Glomerular visceral epithelial cell (primary cell): Measurements from ENCODE around the gene NHLRC2.

Experiments
- DNase-seq: peaks from one replicate; pipeline ENCODE4 v3.0.0-alpha.2; 2016; ENCODE audit errors: extremely low spot score

NHLRC2 gene

DNA sequence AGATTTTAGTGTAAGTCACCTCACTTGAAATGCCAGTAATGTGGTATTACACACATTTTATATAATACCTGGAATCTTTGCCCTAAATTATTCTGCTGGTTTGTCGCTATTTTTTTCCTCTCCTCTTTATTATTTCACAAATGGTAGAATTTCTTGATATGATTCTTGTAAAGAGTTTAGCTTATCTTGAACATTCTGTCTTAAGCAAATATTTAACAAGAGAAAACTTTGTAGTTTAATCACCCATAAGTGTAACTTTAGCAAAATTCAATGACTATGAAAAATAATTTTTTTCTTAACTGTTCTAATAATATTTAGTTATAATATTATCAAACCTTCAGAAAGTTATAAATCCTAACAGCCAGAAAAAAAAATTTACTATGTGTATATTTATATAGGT is 56.7 kb downstream of the NHLRC2 start:
- DNase-seq = no peak

DNA sequence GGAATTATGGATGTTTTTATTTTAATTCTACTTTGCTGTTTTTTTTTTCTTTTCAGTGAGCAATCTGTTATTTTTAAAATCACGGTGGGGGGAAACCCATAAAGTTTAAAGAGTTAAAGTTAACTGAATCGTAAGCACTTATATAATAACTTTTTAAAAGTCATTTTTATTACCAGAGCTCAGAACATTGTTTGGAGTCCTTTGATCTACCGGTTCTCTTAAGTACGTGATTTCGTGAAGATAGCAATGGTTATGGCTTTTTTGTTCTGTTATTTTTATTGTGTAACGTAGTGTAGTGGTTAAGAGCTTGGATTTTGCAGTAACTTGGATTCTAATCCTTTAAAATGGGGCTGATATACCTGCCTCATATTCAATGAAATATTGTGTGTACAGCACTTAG is 57.4 kb downstream of the NHLRC2 start:
- no peak for DNase-seq

DNA sequence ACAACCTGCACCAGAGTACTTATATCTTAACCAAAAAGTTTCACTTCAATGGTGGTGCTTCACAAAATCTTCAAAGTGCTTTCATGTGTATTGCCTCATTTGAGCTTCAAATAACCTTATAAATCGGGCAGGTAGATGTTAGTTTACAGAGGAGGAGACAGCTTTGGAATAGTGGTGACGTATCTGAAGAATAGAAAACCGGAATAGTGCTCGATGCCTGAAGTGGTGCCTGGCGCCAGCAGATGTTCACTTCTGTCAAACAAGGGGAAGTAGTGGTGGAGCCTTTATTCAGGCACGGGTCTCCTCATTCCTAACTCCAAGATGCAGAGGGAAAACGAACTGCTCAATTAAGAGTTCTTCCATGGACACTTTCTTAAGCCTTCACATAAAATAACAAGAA is 58.1 kb downstream of the NHLRC2 start:
- DNase-seq = no peak

DNA sequence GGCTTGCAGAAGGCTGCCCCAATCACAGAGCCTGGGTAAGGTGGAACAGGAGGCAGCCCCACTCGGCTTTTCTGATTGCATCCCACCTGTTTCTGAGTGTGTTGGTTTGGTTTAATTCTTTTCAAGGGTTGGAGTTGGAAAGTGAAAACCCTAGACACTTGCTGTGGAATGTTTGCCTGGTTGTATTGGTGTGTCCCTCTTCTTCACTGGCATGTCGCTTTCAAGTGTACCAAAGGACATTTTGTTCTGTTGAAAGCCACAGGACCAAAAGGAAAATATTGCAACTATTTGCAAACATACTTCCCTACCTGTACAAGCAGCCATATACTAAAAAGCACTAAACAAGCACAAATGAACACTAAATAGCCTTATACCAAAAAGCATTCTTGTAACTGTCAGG is 60.5 kb downstream of the NHLRC2 start:
- no peak for DNase-seq

DNA sequence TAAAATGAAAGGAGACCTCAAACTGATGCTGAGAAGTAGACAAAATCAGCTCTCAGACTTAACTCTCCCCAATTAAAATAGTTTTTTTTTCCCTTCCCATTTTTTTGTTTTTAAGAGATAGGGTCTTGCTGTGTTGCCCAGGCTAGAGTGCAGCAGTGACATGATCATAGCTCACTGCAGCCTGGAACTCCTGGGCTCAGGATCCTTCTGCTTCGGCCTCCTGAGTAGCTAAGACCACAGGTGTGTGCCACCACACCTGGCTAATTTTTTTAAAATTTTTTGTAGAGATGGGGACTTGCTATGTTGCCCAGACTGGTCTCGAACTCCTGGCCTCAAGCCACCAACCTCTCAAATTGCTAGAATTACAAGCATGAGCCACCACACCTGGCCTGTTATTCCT is 61.1 kb downstream of the NHLRC2 start:
- DNase-seq = no peak

DNA sequence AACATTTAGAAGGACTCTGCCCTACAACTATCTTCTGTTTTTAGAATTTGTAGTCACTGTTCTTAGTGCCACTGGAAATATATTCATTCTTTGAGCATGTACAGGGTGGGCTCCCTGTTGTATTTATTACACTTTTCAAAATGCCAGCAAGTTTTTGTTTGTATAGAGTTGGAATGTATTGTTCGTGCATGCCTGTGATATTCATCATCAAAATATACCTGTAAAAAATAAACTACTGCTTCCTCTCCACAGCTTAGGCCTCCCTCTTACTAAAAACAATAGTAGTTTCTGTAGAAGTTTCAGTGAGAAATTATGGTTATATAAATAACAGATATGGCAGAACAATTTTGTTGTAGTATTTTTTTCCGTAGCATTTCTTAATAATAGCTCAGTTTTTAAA is 61.6 kb downstream of the NHLRC2 start:
- DNase-seq = no peak

DNA sequence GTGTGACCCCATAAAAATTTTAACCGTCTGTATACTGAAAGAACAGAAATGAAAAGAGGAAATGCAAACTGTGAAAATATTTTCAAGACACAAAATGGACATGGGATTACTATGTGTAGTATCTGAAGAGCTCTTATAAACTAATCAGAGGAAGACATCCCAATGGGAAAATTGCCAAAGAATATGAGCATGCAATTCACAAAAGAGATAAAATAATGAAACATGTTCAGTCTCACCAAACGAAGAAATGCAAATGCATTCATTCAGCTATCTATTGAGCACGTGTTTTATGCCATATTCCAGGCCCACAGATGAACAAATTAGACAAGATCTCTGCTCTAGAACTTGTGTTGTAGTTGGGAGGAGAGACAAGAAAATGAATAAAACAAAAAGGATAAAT is 63.2 kb downstream of the NHLRC2 start:
- DNase-seq = no peak

DNA sequence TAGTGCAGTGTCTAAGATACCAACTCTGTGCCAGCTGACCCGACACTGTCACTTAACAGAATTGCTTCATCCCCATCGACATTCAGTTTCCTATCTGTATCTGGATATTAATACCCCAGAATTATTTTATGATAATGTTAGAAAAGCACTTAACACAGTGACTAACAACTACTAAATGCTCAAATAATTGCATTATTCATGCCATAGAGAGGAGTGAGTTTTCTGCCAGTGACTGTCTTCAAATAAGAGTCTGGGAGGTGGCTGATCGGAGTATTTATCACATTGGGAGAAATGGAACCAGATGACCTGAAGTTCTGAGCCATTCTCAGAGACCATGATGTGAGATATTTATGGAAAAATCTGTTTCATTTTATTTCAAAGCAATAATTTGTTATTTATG is 65.7 kb downstream of the NHLRC2 start:
- DNase-seq = no peak

DNA sequence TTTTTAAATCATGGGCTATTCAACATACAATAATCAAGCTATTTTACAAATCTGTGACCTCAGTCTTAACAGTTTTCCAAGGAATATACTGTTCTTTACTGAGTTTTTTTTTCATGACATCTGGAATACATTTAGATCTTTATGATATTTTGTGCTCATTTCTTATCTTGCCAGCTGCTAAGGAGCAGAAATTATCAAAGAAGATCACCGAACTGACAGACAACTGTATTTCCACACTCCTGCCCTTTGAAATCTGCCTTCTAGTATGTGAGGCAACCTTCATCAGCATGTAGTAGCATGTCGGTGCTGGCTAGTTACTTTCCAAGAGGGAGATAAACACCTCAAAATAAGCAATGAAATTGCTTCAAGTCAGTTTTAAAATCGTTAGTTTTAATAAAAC is 66.4 kb downstream of the NHLRC2 start:
- DNase-seq = no peak

DNA sequence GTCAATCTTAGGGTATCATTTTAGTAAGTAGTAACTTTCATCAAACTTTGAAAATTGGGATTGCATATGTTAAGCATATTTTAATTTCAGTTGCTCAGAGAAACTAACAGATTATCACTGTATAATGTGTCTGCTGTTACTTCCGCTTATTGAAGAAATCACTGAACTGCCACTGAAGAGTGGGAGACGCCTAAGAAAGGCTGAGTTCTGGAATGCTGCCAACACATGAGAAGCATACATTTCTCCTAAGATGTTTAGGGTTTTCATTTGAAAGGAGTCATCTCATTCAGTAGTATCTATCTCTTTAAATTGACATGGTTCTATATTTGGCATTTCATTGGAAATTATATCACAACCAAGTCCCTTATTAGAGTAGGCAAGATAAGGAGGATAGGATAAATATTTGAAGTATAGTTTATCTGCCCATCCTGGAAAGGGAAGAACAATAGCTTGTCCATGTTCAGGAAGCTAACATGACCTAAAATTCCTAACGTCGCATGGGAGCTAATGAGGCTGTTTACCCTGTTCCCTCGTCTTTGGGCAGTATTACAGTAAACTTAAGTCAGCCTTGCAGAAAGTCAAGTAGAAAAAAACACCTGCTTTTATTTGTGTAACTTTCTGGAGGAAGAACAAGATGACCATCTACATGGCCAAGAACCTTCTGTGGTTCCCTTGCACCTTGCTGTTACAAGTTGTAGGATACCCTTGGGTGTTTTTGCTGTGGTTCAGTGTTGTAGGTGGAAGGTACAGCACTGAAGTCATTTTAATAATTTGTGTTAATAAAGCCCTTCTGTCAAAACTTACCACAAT is 67.3 kb downstream of the NHLRC2 start:
- no peak for DNase-seq

DNA sequence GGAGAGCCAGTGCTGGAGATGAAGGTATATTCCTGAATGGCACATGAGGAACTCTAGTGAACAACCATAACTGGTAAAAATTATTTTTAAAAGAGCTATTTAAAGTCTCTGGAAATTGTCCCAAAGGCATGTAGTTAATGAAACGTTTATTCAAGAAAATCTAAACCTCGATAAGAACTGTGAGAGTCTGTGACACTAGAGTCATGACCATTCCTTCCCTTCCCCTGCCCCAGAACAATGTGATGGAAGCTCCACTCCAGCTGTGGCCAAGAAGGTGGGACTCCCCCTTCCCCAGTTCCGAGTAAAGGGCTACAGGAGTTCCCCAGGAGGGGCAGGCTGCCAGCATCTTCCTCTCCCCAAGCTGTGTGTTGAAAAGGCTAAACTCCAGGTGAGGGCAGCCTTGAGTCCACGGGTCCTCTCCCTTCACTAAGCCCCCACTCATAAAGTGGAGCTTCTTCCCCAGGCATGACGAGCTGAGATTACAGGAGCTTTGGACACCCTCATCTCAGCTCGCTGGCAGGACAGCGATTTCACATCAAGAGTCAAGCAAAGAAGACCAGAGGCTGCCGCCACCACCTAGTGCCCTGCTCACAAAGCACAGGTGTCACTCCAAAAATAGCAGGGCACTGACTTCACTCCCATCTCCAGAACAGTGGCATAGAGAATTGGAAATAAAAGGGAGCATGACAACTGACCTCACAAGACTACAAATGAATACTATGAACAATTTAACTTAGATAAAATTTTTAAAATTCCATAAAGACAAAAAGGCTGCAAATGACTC is 68.5 kb downstream of the NHLRC2 start:
- DNase-seq = no peak

DNA sequence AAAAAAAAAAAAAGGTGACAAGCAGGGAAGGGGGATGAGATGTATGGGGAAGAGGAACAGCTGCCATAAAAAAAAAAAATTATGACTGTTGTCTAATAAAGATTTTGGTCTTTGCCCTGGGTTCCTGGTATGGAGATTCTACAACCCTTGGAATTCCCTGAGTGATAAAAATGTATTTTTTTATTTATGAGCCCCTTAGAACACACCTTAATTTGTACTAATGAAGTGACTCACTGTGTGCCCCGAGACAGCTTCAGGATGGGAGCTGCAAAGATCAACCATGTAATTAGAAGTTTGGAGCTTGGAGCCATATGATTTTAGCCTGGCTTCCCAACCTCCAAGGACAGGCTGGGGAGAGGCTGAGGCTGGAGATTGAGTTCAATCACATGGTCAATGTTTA is 69.7 kb downstream of the NHLRC2 start:
- no peak for DNase-seq

DNA sequence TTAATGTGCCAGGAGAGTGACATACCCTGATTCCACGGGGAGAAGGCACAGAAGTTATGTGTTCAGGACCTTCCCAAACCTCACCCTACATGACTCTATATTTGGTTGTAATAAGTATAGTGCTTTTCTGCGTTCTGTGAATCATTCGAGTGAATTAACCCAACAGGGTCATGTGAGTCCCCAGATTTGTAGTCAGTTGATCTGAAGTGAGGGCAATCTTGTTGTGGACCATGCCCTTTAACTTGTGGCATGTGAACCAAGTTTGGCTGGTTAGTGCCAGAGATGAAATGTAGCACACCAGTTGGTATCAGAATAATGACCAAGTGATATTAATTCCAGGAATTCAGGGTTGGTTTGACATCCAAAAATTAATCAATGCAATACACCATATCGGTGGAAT is 70.2 kb downstream of the NHLRC2 start:
- no peak for DNase-seq

DNA sequence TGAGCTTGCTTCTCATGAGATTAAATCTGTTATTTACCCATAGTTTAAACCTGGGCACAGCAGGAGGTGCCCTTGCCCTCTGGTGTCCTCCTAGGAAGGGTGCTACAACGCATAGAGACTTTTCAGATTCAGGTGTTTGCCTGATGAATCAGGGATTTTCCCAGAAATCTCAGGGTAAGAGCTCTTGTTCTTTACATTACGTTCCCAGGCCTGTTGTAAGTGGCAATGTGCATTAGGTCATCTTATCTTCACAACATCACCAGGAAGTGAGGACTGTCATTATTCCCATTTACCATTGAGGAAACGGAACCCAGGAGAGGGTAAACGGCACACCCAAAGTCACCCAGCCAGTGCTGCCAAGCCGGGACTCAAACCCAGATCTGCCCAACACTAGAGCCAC is 73.0 kb downstream of the NHLRC2 start:
- no peak for DNase-seq

DNA sequence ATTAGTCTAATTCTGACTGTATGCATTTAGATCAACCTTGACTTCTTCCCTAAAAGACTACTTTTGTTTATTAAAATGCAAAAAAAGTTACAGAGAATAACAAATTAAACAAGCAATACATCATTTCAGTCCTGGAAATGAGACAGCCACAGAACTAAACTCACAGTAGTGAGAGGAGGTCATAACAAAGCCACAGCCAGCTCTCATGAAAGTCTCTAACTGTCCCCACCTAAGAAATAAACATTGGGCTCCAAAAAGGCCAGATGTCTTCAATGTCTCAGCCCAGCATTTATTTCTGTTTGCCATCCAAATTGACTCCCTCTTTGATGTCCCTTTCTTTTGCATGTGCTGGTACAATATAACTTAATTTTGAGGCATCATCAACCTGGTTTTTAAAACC is 74.4 kb downstream of the NHLRC2 start:
- no peak for DNase-seq

DNA sequence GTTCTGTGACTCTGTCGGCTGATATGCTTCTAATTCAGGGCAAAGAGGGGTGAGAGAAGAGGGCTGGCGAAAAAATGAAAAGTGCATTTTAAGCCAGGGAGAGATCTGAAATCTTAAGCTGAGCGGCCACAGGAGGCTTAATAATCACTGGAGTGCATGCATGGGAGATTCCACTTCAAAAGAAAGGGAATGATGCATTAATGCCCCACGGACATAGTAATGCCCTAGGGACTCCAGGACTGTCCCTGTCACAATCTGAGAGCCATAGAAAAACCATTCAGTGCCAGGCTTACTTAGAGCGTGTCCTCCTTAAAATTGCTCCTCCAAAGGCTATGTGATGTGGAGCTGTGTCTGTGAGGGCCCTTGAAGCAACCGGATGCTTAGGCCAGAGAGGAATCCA is 75.1 kb downstream of the NHLRC2 start:
- DNase-seq = no peak

DNA sequence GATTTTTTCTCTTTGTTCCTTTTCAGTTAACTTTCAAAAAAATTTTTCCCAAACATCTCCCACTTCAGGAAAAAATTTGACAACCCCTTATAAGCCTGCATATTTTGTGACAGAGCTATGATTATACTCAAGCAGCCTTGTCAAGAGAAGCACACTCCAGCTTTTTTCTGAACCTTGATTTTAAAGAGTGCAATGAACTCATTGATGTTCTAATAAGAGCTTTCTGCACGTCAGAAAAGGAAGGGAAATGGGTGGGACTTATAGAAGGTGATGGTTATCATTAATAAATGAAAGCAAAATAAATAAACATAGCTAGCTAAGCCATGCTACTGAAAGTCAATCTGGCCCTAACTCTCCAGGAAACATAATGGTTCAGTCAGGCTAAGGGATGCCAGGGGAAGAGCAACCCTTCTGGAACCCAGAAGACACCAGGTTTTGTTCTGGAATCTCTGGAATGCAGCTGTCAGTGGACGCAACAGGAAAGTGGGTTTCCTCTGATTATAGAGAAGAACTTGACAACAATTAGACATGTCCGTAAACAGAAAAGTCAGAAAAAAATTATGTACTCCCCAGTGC is 76.1 kb downstream of the NHLRC2 start:
- DNase-seq = no peak

DNA sequence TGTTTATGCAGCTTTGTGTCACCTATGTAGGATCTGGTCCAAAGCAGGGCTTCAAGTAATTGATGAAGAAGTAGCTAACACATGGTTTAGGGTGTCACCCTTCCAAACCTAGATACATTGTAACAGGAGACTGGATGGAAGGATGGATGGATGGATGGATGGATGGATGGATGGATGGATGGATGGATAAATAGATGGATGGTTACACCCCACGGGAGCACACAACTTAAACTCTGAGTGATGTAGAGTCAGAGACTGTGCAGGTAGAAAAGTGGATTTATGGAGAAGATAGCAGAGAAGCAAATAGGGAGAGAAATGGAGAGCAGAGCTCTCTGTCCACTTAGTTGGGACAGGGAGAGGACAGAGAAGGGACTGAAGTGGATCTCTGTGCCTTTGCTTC is 78.4 kb downstream of the NHLRC2 start:
- no peak for DNase-seq

DNA sequence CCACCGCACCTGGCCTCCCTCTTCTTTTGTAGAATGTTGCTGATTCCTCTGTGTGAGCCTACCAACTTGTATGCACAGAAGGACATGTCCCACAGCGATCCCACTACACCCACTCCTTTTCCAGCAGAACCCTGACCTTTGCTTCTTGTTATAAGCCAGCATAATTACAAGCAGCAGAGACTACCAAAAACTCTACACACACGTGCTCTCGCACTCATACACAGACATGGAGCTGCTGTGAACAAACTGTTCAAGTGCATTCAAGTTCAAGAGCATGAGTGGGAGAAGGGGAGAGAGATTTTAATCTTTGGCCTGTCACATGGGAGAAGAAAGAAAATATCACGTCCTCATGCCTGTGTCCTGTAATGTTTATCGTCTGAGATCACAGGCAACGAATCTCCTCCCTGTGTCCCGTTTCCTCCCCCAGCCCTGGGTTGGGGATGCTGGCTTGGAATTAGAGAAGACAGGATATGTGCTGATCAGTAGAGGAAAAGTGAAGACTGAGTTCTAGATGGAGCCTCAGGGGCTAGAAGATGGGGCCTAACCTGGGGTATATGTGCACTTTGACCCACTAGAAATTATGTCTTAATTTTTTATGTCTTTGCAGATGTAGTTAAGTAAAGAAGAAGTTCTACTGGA is 79.6 kb downstream of the NHLRC2 start:
- no peak for DNase-seq

DNA sequence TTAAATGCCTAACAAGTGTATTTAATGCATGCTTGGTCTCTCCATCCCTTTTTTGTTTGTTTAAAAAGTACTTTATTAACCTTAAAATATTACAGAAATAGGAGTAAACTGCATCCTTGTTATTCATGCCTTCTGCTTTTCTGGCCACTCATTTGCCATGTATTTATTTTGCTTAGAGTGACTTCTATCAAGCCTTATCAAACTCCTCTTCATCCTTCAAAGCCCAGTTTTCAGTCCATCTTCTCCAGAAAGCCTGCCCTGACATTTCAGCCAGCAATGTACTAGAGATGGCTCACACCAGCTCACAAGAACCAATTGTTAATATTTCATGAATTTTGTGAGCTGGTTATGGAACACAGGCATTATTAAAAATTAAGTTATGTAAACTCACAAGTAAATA is 82.8 kb downstream of the NHLRC2 start:
- no peak for DNase-seq

DNA sequence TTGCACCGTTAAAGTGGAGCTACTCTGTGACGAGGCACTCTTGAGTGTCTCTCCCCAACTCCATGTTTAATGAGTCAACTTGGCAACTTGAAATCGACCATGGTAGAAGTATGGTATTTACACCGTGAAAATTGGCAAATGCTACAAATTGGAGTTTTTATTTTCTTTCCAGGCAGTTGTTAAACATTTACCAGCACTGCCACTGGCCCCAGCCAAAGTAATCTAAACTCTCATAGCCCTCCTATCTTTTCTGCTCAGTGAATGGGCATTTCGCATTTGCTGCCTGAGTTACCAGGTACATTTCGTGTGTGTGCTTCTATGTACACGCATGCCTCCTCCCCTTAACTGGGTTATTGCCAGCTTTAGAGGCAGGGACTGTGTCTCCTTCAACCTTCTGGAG is 83.3 kb downstream of the NHLRC2 start:
- DNase-seq = no peak

DNA sequence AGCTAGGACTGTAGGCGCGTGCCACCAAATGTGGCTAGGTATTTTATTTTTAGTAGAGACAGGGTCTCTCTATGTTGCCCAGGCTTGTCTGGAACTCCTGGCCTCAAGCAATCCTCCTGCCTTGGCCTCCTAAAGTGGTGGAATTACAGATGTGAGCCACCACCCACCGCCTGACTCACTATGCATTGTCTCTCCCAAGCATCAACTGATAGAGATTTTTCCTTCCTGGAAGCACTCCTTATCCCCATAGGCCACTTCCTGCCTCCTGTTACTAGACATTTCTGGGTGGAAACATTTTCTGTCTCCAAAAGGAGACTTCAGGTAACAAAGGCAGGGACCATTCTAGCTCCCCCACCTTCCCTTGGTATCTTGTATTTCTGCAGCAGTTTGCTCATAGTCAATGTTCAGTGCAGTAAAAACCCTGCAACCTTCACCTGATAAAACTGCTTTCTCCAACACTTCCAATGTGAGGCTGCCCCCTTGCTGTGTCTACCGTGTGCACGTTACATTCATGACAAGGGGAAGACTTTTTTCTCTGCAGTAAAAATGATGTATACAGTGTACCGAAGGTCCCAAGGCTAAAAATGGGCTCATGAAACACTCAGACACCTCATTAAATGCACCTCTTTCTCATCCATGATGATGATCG is 84.9 kb downstream of the NHLRC2 start:
- DNase-seq = no peak
